ENCODE measurements around the gene CYP4A11.
"Not testable (repeated sequence)": the region's sequence is repeated elsewhere in the genome, so short reads cannot be mapped to it uniquely, and the experiment has no call there.

The CYP4A11 gene, protein sequence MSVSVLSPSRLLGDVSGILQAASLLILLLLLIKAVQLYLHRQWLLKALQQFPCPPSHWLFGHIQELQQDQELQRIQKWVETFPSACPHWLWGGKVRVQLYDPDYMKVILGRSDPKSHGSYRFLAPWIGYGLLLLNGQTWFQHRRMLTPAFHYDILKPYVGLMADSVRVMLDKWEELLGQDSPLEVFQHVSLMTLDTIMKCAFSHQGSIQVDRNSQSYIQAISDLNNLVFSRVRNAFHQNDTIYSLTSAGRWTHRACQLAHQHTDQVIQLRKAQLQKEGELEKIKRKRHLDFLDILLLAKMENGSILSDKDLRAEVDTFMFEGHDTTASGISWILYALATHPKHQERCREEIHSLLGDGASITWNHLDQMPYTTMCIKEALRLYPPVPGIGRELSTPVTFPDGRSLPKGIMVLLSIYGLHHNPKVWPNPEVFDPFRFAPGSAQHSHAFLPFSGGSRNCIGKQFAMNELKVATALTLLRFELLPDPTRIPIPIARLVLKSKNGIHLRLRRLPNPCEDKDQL

DNA sequence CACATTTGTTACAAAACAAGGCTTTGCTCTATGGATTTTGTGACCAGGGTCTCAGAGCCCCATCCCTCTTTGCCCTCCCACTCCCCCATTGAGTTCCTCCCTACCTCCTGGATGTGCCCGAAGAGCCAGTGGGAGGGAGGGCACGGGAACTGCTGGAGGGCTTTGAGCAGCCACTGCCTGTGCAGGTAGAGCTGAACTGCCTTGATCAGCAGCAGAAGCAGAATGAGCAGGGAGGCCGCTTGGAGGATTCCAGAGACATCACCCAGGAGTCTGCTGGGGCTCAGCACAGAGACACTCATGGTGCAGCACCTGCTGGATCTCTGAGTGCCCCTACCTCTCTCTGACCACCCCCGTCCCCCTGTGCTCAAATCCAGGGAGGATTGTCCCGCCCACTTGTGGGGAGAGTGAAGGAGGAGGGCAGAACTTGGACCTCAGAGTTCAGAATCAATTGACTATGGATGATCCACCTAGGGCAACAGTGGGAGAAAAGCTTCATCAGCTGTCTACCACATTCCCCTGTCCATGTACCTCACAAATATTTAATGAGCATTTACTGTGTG, at the start of gene CYP4A11:
Gene CYP4A11 (minus strand): TSS at position 342 of the 560 bp plus-strand sequence. CDS start 43 bp downstream, at position 299.
- no peak for DNase-seq (ENCODE audit: low spot score)

DNA sequence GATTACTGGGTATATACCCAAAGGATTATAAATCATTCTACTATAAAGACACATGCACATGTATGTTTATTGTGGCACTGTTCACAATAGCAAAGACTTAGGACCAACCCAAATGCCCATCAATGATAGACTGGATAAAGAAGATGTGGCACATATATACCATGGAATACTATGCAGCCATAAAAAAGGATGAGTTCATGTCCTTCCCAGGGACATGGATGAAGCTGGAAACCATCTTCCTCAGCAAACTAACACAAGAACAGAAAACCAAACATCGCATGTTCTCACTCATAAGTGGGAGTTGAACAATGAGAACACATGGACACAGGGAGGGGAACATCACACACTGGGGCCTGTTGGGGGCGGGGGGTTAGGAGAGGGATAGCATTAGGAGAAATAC, 49.3 kb upstream of the CYP4A11 start:
- not testable (repeated sequence) for DNase-seq (ENCODE audit: low spot score)

DNA sequence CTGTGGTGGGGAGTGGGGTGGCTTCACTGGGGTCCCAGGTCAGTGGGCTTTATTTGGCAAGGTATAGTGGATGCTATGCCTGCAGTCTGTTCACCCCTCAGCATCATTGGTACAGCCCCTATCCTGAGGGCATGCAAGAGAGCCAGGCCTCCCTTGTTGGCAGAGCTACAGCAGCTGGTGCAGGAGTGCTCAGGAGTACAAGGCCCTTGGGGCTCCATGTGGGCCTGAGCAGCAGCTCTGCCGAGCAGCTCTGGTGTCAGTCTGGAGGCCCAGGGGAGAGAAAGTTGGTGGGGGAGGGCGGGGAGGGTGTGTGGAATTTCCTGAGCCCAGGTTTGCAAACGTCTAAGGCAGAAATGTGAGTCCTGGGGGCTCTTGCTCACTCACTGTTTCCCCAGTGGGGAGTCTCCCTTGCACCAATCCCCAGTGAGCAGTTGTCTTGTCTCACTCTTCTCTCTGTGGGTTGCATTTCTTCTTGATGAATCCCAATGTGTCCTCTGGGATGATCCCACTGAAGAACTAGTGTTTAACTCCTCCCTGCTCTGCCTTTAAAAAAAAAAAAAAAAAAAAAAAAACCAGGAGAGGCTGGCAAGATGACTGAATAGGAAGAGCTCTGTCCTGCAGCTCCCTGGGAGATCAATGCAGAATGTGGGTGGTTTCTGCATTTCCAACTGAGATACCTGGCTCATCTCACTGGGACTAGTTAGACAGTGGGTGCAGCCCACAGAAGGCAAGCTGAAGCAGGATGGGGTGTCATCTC, 42.7 kb upstream of the CYP4A11 start:
- DNase-seq (ENCODE audit: low spot score): no peak

DNA sequence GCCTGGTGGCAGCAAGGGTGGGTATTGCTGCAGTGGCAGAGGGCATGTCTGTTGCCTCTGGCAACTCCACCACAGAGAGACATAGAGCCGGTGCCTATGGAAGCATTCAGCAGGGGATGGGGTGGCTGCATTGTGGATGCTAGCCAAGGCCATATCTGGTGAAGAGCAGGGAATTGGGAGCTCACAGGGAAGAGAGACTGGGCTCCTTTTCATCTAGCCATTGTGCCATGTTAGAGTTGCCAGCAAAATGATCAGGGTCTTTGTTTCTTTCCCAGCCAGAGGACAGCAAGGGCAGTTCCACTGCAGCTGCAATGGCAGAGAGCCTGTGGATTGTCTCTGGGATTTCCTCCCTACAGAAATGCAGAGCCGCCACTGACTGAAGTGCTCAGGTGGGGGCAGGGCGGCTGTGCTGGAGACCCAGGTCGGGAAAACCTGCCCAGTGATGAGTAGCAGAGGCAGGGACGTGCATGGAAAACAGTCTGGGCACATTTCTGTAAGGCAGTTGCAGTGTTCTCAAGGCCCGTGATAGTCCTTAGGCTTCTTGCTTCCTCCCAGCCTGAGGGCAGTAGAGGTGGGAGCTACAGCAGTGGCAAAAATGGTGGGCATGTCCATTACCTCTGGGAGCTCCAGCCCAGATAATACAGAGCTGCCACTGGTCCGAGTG, 42.0 kb upstream of the CYP4A11 start:
- DNase-seq (ENCODE audit: low spot score): no peak

DNA sequence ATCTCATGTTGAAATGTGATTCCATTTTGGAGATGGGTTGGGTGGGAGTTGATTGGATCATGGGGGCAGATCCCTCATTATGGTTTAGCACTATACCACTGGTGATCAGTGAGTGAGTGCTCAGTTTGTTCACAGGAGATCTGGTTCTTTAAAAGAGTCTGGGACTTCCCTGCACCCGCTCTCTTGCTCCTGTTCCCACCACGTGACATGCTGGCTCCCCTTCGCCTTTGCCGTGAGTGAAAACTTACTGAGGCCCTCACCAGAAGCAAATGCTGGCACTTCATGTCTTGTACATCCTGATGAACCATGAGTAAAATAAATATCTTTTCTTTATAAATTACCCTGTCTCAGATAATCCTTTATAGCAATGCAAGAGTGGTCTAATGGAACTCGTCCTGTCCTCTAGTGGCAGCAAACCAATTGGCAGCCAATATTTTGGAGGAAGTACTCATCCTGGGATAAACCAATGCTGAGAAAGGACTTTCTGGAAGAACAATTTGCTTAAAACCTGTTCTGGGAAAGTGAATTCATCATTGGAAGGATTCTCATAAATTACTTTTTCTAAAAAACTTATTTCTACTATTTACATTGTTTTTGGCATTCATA, 27.8 kb upstream of the CYP4A11 start:
- no peak for DNase-seq (ENCODE audit: low spot score)

DNA sequence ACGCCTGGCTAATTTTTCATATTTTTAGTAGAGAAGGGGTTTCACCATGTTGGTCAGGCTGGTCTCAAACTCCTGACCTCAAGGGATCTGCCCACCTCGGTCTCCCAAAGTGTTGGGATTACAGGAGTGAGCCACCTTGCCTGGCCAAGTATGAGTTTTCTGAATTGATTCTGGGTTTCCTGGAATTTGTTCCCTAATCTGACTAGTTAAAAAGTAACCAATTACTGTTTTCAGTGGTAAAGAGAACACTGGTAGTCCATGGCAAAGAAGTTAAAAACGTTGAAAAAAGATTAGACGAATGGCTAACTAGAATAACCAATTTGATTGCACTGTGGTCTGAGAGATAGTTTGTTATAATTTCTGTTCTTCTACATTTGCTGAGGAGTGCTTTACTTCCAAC, 21.0 kb upstream of the CYP4A11 start:
- not testable (repeated sequence) for DNase-seq (ENCODE audit: low spot score)

DNA sequence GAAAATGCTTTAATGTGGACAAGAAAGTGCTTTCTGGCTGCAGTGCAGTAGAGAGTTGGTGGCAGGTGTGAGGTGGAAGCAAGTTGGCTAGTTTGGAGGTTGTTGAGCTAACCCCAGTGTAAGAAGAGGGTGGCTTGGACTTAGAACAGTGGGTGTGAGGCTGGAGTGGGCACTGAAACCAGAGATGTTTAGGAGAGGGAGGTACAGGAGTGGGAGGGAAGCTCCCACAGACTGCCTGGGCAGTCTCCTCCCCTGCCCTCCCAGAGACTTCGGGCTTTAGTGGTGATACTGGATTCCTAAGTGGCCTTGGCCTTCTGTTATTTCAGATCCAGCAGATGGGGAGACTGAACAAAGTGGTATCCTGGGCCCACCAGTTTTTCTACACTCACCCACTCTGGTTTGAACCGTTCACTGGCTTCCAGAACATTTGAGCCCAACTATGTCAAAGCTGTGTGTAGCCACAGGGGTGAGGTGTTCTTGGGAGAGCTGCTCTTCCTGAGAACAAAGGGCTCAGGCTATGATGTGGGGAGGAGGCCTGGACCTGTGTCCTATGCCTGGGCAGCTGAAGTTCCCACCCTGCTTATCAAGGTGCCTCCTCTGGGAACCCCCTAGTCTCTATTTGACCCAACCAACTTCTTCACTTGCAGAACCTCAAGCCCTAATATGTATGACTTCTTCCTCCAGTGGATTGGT, 19.9 kb upstream of the CYP4A11 start:
- no peak for DNase-seq (ENCODE audit: low spot score)

DNA sequence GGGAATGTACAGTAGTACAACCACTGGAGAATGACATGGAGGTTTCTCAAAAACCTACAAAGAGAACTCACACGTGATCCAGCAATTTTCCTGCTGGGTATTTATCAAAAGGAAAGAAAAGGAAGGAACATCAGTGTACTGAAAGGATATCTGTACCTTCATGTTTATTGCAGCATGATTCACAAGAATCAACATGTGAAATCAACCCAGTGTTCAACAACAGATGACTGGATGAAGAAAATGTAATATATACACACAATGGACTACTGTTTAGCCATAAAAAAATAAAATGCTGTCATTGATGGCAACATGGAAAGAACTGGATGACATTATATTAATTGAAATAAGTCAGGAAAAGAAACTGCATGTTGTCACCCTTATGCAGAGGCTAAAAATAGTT, 19.0 kb upstream of the CYP4A11 start:
- DNase-seq (ENCODE audit: low spot score): no peak

DNA sequence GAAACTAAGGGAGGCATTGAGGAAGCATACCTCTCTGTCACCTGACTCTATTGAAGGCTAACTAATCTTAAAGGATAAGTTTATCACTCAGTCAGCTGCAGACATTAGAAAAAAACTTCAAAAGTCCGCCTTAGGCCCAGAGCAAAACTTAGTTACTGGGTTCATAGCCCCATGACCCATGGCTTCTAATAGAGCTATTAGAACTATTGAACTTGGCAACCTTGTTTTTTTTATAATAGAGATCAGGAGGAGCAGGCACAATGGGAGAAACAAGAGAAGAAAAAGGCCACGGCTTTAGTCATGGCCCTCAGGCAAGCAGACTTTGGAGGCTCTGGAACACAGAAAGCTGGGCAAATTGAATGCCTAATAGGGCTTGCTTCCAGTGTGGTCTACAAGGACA, 13.8 kb upstream of the CYP4A11 start:
- not testable (repeated sequence) for DNase-seq (ENCODE audit: low spot score)

DNA sequence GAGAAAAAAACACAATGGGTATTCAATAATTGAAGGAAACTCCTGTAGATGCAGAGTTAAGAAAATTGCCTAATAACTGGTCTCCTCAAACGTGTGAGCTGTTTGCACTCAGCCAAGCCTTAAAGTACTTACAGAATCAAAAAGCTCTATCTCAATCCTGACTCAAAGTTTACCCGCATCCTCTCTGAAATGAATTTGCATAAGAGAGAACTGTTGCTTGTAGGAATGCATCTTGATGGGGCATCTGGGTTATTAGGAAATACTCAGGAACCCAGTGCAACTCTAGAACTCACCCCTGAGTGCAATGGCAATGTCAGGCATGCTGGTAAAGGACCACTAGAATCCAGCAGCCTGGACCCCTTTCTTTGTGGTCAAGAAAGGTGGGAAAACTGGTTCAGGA, 12.6 kb upstream of the CYP4A11 start:
- DNase-seq (ENCODE audit: low spot score): not testable (repeated sequence)

DNA sequence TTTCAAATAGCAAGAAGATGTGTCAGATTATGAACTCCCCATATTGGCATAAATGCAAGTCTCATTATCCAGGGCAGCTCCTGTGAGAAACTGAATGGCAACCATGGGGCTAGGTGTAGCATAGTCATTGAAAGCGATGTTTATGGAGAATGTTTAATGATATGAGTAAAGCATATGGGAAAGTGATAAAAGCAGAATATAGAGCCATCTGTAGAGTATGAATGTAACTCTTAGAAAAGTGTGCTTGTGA, 8.1 kb upstream of the CYP4A11 start:
- not testable (repeated sequence) for DNase-seq (ENCODE audit: low spot score)

DNA sequence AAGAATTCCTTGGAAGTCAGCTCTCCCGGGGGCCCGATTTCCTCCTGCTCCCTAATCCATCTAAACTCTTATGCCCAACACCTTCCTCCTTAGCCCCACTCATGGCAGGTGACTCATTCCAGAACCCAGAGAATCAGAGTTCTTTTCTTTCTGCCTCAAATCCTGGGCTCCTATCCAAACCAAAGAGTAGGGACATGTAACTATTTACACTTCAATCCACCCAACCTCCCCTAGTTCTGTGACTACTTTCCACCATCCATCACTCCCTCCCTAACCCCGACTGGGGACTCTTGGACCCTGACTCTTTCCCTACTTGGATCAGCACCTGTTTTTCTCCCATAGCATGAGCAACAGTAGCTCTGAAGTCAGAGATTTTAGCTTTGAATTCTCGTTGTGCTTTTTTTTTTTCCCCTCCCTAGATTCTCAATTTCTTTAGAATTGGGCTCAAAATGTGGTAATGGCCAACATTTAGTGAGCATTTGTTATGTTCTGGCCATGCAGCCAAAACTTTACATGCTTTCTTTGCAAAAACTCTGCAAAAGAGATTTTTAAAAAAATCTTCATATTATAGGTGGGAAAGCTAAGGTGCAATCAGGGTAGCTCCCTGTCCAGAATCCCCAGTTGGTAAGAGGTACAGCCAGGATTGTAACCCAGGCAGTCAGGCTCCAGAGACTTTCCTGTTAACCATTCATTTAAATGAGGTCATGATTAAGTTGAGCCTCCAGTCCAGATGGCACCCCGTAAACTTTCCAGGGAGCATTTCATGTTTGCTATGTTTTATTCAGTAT, 7.5 kb upstream of the CYP4A11 start:
- DNase-seq (ENCODE audit: low spot score): no peak

DNA sequence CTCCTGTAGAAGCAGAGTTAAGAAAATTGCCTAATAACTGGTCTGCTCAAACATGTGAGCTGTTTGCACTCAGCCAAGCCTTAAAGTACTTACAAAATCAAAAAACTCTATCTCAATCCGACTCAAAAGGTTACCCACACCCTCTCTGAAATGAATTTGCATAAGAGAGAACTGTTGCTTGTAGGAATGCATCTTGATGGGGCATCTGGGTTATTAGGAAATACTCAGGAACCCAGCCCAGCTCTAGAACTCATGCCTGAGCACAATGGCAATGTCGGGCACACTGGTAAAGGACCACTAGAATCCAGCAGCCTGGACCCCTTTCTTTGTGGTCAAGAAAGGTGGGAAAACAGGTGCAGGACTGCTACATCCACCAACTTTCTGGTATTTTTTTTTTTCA, 6.4 kb upstream of the CYP4A11 start:
- DNase-seq (ENCODE audit: low spot score): not testable (repeated sequence)

DNA sequence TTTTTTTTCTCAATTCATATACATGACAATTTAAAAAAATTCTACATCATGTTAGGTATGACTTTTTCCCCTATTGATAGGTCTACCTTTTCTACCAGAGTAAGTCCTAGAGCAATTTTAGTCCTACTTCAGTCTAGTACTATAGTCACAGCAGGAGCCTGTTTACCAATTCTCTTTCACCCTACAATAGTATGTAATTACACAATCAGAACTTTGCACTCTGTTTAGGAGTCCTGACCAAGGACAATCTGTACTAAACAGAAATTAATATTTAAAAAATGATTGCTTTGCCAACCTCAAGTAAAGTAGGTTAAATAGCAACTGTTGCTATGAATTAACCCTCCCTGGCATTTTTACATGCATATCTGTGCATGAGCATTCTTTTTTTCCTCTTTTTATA, 810 bp upstream of the CYP4A11 start:
- DNase-seq (ENCODE audit: low spot score): no peak

DNA sequence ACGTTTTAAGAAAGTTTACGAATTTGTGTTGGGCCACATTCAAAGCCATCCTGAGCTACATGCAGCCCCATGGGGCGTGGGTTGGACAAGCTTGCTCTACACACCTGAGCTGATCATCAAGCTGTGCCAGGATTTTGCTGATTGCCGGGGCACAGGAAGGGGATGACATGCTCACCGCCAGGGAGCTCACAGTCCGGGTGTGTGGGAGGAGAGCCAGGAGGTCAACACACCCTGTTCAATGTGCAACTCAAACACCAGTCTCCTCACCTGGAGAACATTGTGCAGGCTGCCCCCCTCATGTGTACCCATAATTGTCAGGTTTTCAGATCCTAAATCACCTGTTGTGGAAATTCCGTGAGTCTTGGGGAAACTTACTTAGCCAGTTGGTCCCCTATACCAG, 969 bp downstream of the CYP4A11 start:
- no peak for DNase-seq (ENCODE audit: low spot score)

DNA sequence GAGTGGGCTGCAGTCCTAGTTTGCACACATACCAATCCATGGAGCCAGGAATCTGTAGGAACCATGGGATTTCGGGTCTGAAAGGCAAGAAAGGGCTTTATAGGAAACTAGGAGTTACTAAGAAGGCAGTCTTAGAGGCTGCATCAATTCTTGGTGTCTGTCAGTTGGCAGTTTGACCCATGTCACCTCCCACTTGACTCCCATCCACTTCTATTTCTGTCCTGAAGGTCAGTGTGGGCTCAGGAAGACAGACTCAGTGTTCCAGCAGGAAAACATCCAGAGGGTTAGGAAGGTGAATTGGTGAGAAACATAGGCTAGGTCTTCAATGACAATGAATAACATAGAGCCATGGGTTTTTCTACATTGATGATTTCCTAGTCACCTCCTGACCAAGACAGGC, 4.0 kb downstream of the CYP4A11 start:
- no peak for DNase-seq (ENCODE audit: low spot score)

DNA sequence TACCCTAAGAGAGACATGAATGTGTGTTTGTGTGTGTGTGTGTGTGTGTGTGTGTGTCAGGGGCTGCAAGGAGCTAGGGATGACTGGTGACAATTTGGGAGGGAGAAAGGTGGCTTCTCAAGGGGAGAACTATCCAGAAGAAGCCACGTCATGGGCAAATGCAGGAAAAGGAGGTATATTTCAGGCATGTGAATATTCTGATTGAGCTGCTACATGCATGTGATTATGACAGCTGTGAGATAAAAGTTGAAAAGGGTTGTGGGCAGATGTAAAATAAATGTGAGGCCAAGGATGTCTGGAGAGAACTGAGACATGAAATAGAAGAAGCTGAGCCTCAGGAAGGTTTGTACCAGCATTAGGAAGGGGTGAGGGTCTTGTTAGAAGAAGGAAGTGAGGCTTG, 4.5 kb downstream of the CYP4A11 start:
- DNase-seq (ENCODE audit: low spot score): no peak

DNA sequence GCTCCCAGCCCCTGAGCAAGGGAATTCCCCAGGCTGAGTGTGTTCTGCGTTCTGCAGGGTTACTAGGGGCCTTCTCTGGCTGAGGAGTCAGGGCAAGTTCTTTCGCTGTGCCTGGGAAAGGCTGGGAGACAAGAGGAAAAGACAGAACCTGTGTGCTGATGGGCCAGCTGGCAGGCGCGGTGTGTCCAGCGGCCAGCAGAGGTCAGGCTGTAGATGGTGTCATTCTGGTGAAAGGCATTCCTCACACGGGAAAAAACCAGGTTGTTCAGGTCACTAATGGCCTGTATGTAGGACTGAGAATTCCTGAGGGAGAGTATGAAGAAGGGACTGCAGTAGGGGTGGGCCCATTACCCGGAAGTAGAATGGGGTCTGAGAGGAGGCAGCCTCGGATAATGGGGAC, 6.4 kb downstream of the CYP4A11 start:
- DNase-seq (ENCODE audit: low spot score): peak; percentile 8

DNA sequence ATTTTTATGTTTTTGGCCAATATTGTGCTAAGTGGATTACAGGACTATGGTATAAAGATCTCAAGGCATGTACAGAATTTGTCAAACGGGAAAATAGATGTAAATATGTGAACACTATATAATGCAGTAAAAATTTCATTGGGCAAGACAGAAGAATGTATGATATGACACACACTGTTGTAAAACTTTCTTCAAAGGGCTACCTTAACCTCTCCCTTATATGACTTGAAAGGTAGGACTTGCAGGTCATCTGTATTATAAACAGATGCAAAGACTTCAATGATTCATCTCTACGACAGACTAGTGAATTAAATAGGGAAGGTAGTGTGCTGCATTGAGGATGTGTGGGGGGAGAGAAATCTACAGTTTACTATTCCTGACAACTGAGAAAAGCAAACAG, 9.3 kb downstream of the CYP4A11 start:
- DNase-seq (ENCODE audit: low spot score): not testable (repeated sequence)

DNA sequence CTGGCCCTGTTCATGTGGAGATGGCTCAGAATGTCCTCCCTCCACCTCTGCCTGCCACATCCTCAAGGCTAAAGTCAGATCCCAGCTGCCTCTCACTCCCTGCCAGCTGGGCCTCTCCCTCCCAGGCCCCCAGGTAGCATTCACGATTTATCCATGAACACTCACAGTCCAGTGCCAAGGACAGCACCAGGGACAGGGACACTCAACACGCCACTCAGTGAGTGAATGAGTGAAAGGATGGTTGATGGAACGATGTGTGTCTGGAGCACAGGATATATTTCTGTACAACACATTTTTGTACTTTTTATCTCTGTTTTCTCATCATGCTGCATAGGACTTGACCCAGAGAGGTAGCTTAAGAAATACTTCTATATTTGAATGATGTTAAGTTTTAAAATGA, 10.1 kb downstream of the CYP4A11 start:
- DNase-seq (ENCODE audit: low spot score): no peak

Data from cerebellar cortex (tissue), 1 donor.